22Rv1 (cell line): ENCODE data around the gene TLNRD1.

ENCODE experiments used
- ZFX ChIP-seq: fragments of 450-650 bp; IDR thresholded peaks from 2 replicates; pipeline ENCODE4 v1.6.1; 2017; ENCODE audit warnings: antibody characterized with exemption, borderline replicate concordance
- TF ChIP-seq, protein P1 (sequence below): fragments of 450-650 bp; IDR thresholded peaks from 2 replicates; pipeline ENCODE4 v1.5.1; 2017; ENCODE audit warnings: mild to moderate bottlenecking

DNA sequence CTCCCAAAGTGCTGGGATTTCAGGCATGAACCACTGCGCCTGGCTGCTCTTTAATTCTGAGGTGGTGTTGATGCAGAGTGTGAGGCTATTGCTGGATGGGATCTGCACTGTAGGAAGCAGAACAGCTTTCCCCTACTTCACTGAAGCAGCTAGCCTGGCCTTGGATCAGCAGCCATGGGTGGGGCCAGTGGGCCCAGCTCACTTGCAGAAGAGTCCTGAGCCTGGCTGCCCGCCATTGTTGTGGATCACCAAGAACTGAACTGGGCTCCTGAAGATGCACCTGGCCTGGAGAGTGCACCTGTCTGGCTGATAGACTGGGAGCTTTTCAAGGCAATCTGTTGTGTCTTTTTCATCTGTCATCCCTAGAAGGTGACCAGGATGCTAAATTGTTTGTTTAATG lies 11.9 kb downstream of the TLNRD1 start:
- TF ChIP-seq, protein P1, sequence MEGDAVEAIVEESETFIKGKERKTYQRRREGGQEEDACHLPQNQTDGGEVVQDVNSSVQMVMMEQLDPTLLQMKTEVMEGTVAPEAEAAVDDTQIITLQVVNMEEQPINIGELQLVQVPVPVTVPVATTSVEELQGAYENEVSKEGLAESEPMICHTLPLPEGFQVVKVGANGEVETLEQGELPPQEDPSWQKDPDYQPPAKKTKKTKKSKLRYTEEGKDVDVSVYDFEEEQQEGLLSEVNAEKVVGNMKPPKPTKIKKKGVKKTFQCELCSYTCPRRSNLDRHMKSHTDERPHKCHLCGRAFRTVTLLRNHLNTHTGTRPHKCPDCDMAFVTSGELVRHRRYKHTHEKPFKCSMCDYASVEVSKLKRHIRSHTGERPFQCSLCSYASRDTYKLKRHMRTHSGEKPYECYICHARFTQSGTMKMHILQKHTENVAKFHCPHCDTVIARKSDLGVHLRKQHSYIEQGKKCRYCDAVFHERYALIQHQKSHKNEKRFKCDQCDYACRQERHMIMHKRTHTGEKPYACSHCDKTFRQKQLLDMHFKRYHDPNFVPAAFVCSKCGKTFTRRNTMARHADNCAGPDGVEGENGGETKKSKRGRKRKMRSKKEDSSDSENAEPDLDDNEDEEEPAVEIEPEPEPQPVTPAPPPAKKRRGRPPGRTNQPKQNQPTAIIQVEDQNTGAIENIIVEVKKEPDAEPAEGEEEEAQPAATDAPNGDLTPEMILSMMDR = no peak
- TF ChIP-seq ZFX = no peak
